GM13976 (cell line): Measurements from ENCODE around the gene CHCHD6.

Source experiments
- DNase-seq: peaks from one replicate; pipeline ENCODE4 v3.0.0; 2012; ENCODE audit warnings: low spot score
- CTCF ChIP-seq: IDR thresholded peaks from 2 replicates; pipeline ENCODE4 v1.5.1; 2012; ENCODE audit warnings: borderline replicate concordance, mild to moderate bottlenecking; ENCODE audit not compliant: insufficient read depth; ENCODE audit errors: extremely low read depth, missing control alignments, control extremely low read depth
- in situ Hi-C: fragments of 300-500 bp; cut with MboI; formaldehyde crosslinking; loops from one replicate; pipeline ENCODE4 v1.12.0; 2022; ENCODE audit warnings: low sequenced_read_pairs, mixed read lengths, inconsistent platforms; ENCODE audit not compliant: unreplicated experiment

Gene CHCHD6

DNA sequence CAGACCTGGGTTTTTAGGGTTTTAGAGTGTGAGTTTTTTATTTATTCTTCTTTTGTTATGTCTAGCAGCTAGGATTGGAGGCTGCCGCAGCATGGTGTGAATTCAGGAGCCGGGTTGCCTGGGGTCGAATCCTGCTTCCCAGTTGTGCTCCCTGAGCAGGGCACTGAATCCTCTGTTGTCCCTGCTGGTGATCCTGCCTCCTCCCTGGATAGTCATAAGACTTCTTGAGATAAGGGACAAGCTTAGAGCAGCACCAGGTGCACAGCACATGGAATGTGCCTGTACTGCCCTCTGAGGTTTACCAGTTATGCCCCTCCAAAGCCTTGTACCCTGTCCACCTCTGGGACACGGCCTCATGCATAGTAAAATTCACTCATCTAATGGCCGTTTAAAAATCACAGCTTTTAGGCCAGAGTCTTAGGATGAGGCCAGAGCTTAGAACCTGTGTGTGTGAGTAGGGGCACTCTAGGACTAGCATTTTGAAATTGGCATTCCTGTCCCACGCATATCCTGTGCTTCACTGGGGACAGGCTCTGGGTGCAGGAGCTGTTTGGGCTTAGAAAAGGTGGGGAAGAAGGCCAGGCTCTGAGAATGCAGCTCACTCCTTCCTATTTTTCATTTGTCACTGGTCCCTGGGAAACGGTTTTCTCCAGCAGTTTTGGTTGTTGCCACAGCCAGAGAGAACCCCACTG, 47.7 kb downstream of the CHCHD6 start:
- DNase-seq, result no peak
- in situ Hi-C loops, result loop anchor here (10.0 kb wide), 1 partner anchor 223 kb away; no protein-coding TSS in a partner anchor
- TF ChIP-seq CTCF, result no peak

DNA sequence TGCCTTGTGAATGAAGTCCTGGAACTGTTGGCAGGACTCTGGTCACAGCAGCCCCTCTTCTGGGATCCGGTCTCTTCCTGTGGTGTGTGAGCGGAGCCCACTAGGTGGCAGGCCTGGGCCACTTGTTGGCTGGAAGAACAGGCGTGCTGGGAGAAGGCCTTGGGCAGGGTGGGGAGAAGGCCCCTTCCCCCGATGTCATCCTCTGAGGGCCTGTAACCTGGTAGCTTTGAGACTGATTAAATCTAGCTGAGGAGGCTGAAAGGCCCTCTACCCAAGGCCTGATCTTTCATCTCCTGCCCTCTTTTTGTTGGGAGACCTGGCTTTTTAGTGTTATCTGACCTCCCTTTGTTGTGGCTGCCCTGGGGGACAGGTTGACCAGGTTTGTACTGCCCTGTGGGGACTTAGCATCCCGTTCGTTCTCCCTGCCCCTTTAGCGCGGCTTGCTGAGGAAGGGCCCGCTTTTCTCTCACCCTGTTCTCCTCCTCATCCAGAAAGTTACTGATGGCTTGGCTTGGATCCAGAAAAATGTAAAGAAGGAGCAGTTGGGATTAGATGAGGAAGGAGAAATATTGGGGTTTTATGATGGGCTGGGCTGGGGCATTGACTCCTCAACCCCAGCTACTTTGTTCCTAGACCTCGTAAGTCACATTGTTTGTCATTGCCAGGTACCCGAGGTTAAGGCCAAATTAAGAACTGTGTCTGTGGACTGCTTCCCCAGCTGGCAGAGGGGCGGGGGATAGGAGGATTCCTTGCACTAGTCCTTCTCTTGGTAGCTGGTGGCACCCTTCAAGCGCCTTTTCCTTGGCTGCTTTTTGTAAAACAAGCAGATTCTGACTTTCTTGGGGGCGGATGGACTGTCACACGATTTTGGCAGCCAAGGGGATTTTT, 48.5 kb downstream of the CHCHD6 start:
- in situ Hi-C loops, result loop anchor here (10.0 kb wide), 1 partner anchor 222 kb away; no protein-coding TSS in a partner anchor
- DNase-seq, result peak; percentile 82

GRCh38 chr3:126753191-126754160, 49.4 kb downstream of the CHCHD6 start:
- no peak for DNase-seq
- in situ Hi-C loops, result loop anchor here (10.0 kb wide), 1 partner anchor 221 kb away; no protein-coding TSS in a partner anchor
- TF ChIP-seq CTCF, result no peak

More for the DNA sequence above, 48.5 kb downstream of the CHCHD6 start:
- peak; percentile 94 for TF ChIP-seq CTCF

DNA sequence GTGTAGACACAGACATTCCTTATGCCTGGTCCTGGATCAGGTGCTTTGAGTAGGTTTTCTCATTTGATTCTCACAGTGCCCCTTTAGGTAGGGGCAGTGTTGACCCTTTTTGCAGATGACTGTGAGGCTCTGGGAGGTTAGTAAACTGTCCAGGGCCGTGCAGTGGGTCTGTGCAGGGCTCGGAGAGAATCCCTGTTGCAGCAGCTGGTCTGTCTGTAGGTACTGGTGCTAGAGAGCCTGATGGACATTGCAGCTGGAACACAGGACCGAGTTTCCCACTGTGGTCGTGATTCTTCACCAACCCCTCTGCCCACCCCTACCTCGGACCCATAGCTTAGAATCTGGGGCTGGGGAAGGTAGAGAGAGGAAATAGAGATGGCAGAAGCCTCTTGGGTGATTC, 51.8 kb downstream of the CHCHD6 start:
- TF ChIP-seq CTCF, result no peak
- no peak for DNase-seq
- in situ Hi-C loops, result loop anchor here (10.0 kb wide), 1 partner anchor 219 kb away; no protein-coding TSS in a partner anchor

DNA sequence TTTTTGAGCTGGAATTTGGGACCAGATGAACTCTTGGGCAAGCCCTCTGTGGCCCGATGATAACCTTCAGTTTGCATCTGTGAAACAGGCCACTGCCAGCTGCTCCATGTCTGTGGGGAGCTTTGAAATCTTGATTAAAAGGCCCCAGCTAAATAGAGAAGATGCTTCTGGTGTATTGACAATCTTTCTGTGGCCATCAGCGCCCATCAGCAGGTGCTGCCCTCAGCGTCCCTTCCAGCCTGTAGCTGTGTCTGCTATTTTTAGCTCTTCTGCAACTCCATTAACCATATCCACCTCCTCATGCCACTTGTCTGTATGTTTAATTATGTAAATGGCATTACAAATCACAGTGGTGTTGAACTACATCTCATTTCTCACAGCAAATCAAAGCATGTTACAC, 54.0 kb downstream of the CHCHD6 start:
- TF ChIP-seq CTCF, result no peak
- in situ Hi-C loops, result loop anchor here (10.0 kb wide), 1 partner anchor 217 kb away; no protein-coding TSS in a partner anchor
- no peak for DNase-seq
